B cell (primary cell): Measurements from ENCODE around the gene PFKM. TPM values are rescaled to one million over a fixed set of nuclear protein-coding genes. Genes with fewer than 3 reads are reported as not detected.
"Not testable (repeated sequence)": the region's sequence is repeated elsewhere in the genome, so short reads cannot be mapped to it uniquely, and the experiment has no call there.

Experiments used
- ATAC-seq: fragments of 200-7000 bp; cut with Tn5 transposase; one replicate; pipeline ENCODE4 v1.10.0; 2021; ENCODE audit warnings: low read depth, mild to moderate bottlenecking, moderate number of reproducible peaks, moderate library complexity
- CTCF ChIA-PET: fragments of 350-600 bp; sonication (Branson Sonifier 250); formaldehyde crosslinking; loops from one replicate; lab custom pipeline; 2021; ENCODE audit warnings: antibody characterized with exemption, inconsistent platforms; lab: Charles Lee
- POLR2A ChIA-PET: fragments of 350-600 bp; sonication (Branson Sonifier 250); formaldehyde crosslinking; loops from one replicate; lab custom pipeline; 2021; ENCODE audit warnings: antibody characterized with exemption; lab: Charles Lee
- DNase-seq: peaks from one replicate; pipeline ENCODE4 v3.0.0; 2013
- H2AFZ ChIP-seq: 2 replicates; pipeline ENCODE4 v1.6.1; 2012; ENCODE audit warnings: mild to moderate bottlenecking, low read depth, low read length; ENCODE audit not compliant: insufficient read depth, poor library complexity, severe bottlenecking
- H3K27ac ChIP-seq, 2 donors: 1 replicate in 1 of 2; 2 replicates in 1 of 2; pipeline ENCODE4 v1.5.1; 2012 to 2013; ENCODE audit warnings: low read length in 2 of 2, mild to moderate bottlenecking in 2 of 2, moderate library complexity in 1 of 2
- H3K27me3 ChIP-seq, 4 experiments: fragments of 200-600 bp in 1 of 4; sonication (generic) in 1 of 4; replicated peaks in 1 of 4; 1 replicate in 2 of 4; 2 replicates in 2 of 4; pipeline versions ENCODE4 v1.6.1 to v1.7.0; 2013 to 2016; ENCODE audit warnings: low read length in 3 of 4, mild to moderate bottlenecking in 2 of 4, mixed read lengths in 1 of 4, moderate library complexity in 1 of 4; ENCODE audit not compliant: insufficient read depth in 4 of 4, control insufficient read depth in 3 of 4; ENCODE audit errors: control extremely low read depth in 1 of 4
- H3K36me3 ChIP-seq, 2 experiments: replicated peaks in 1 of 2; 1 replicate in 1 of 2; 2 replicates in 1 of 2; pipeline versions ENCODE4 v1.6.1 to v1.7.1; 2013; ENCODE audit warnings: low read length in 1 of 2; ENCODE audit not compliant: insufficient read depth in 2 of 2, control insufficient read depth in 1 of 2; ENCODE audit errors: control extremely low read depth in 1 of 2, extremely low read depth in 1 of 2
- H3K4me1 ChIP-seq, 2 donors: fragments of 200-600 bp in 1 of 2; sonication (generic) in 1 of 2; 1 replicate in 1 of 2; 2 replicates in 1 of 2; pipeline versions ENCODE4 v1.5.1 to v1.6.1; 2013 to 2017; ENCODE audit warnings: low read length in 2 of 2; ENCODE audit not compliant: control insufficient read depth in 2 of 2, insufficient read depth in 2 of 2
- H3K4me2 ChIP-seq: replicated peaks from 2 replicates; pipeline ENCODE3; 2012; ENCODE audit warnings: mild to moderate bottlenecking, low read depth, low read length; ENCODE audit not compliant: poor library complexity, severe bottlenecking
- H3K4me3 ChIP-seq, 5 experiments: fragments of 200-600 bp in 1 of 5; sonication (generic) in 1 of 5; 1 replicate in 3 of 5; 2 replicates in 2 of 5; pipeline versions ENCODE4 v1.5.1 to v1.7.0; 2011 to 2016; ENCODE audit warnings: low read length in 4 of 5, mild to moderate bottlenecking in 4 of 5, low read depth in 2 of 5, control low read depth in 1 of 5, moderate library complexity in 1 of 5; ENCODE audit not compliant: insufficient read depth in 1 of 5; ENCODE audit errors: control extremely low read depth in 1 of 5, extremely low read depth in 1 of 5
- H3K79me2 ChIP-seq: fragments of 200-600 bp; sonication (generic); one replicate; pipeline ENCODE4 v1.6.0; 2016; ENCODE audit warnings: low read length; ENCODE audit not compliant: control insufficient read depth, insufficient read depth
- H3K9ac ChIP-seq: fragments of 200-600 bp; sonication (generic); 2 replicates; pipeline ENCODE4 v1.6.1; 2017; ENCODE audit warnings: mild to moderate bottlenecking, low read length, moderate library complexity
- H3K9me3 ChIP-seq, 3 donors: one replicate each; pipeline versions ENCODE4 v1.6.1 to v1.7.1; 2013; ENCODE audit warnings: low read length in 2 of 3; ENCODE audit not compliant: control insufficient read depth in 2 of 3, insufficient read depth in 1 of 3; ENCODE audit errors: control extremely low read depth in 1 of 3
- H4K20me1 ChIP-seq: 2 replicates; pipeline ENCODE4 v1.6.0; 2012; ENCODE audit warnings: mild to moderate bottlenecking, low read length; ENCODE audit not compliant: insufficient read depth, control insufficient read depth, poor library complexity, severe bottlenecking
- H3K27ac Mint-ChIP-seq: one replicate; pipeline ENCODE4 v1.8.0; 2021; ENCODE audit warnings: mixed read lengths
- H3K27me3 Mint-ChIP-seq: one replicate; pipeline ENCODE4 v1.8.0; 2021; ENCODE audit warnings: mixed read lengths
- H3K4me1 Mint-ChIP-seq: one replicate; pipeline ENCODE4 v1.8.0; 2021; ENCODE audit warnings: mixed read lengths
- H3K4me3 Mint-ChIP-seq: one replicate; pipeline ENCODE4 v1.8.0; 2021; ENCODE audit warnings: mixed read lengths
- H3K9me3 Mint-ChIP-seq: one replicate; pipeline ENCODE4 v1.8.0; 2022; ENCODE audit warnings: mixed read lengths; ENCODE audit not compliant: insufficient read depth
- CTCF ChIP-seq: fragments of 200-600 bp; IDR thresholded peaks from one replicate; pipeline ENCODE4 v1.8.0; 2022; ENCODE audit warnings: antibody characterized with exemption, mild to moderate bottlenecking
- EZH2 ChIP-seq: IDR thresholded peaks from 2 replicates; pipeline ENCODE4 v1.6.1; 2012; ENCODE audit warnings: borderline replicate concordance, low read depth, mild to moderate bottlenecking, moderate library complexity, low read length; ENCODE audit not compliant: insufficient read depth, poor library complexity, severe bottlenecking
- WGBS: methylation state at CpG from one replicate; pipeline ENCODE4 v1.1.5; 2013; ENCODE audit warnings: missing lambda C conversion rate; ENCODE audit not compliant: insufficient coverage; 5-methylcytosine and 5-hydroxymethylcytosine counted together
- intact Hi-C: fragments of 100-400 bp; cut with micrococcal nuclease; formaldehyde crosslinking; loops from one replicate; pipeline ENCODE4 v1.10.0; 2022
- polyA plus RNA-seq: library from polyadenylated mRNA; depleted of rRNA; stranded (reverse); fragments of >200 nt; gene quantifications from 2 replicates; pipeline ENCODE4 v1.2.3, GENCODE V29; 2012
- total RNA-seq, 2 donors: library from RNA; stranded (reverse); fragments of 120-200 nt in 1 of 2; gene quantifications; 1 replicate in 1 of 2; 2 replicates in 1 of 2; pipeline versions ENCODE4 v1.2.3 to v1.2.4, GENCODE V29; 2013 to 2022

Gene PFKM
- total and polyA plus RNA-seq, 2 donors (not counting 1 experiment from before 2014, with no cell fraction given) = 20.3 to 43.0 TPM

GRCh38 chr12:48151103-48151771 is 32.1 kb downstream of the PFKM start:
- CTCF ChIA-PET = no interaction called here
- ATAC-seq (no peak), DNase-seq (no peak)
- Mint-ChIP-seq H3K27me3 (no peaks in the 10 kb centered on the region), H3K9me3 (no peaks in the 10 kb centered on the region), H3K4me1 (peaks cover 5% of the 10 kb centered on the region), H3K4me3 (no peak overlapping the region), H3K27ac (no peak overlapping the region)
- H3K4me1 ChIP-seq = peaks cover under 1 to 1% of the 10 kb centered on the region in 2 donors
- H3K36me3 ChIP-seq = peaks cover 2 to 63% of the 10 kb centered on the region in 2 experiments
- no peak overlapping the region for H3K9ac ChIP-seq
- H2AFZ ChIP-seq = no peak overlapping the region
- no peaks in the 10 kb centered on the region for H3K27me3 ChIP-seq
- peaks cover 17% of the 10 kb centered on the region for H4K20me1 ChIP-seq
- intact Hi-C loops = no loop called here
- POLR2A ChIA-PET = no interaction called here
- H3K27ac ChIP-seq = no peak overlapping the region
- 83% methylated on average over 2 of the region's 2 CpGs for WGBS
- H3K79me2 ChIP-seq = peaks cover 17% of the 10 kb centered on the region
- H3K4me3 ChIP-seq = no peak overlapping the region
- no peak overlapping the region for H3K4me2 ChIP-seq
- TF ChIP-seq EZH2 (no peak), CTCF (no peak)
- no peaks in the 10 kb centered on the region for H3K9me3 ChIP-seq

DNA sequence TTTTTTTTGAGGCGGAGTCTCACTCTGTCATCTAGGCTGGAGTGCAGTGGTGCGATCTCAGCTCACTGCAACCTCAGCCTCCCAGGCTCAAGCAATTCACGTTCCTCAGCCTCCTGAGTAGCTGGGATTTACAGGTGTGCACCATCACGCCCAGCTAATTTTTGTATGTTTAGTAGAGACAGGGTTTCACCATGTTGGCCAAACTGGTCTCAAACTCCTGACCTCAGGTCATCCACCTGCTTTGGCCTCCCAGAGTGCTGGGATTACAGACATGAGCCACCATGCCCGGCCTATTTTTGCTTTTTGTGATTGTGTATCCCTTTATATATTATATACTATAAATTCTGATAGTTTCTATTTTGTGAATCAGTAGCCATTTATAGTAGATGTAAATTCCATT is 36.6 kb downstream of the PFKM start:
- H3K4me3 Mint-ChIP-seq, H3K27me3 ChIP-seq, DNase-seq, H3K27me3 Mint-ChIP-seq, H3K9me3 Mint-ChIP-seq, H3K4me2 ChIP-seq, POLR2A ChIA-PET, H3K4me3 ChIP-seq, H3K27ac Mint-ChIP-seq, H3K9me3 ChIP-seq, H3K9ac ChIP-seq, H3K27ac ChIP-seq, H2AFZ ChIP-seq, ATAC-seq: not testable (repeated sequence)
- Histone ChIP-seq H3K4me1 (peaks cover 14 to 15% of the 10 kb centered on the region in 2 donors), H3K36me3 (peaks cover 2 to 19% of the 10 kb centered on the region in 2 experiments), H3K79me2 (peaks cover 33% of the 10 kb centered on the region), H4K20me1 (peaks cover 11% of the 10 kb centered on the region)
- intact Hi-C loops = loop anchor here (2.0 kb wide), 2 partner anchors 193 to 449 kb away; partner anchors contain the start of genes RPAP3 and TMEM106C
- CTCF ChIA-PET = interaction anchor here (2.2 to 3.1 kb wide), 2 partner anchors 34 to 50 kb away, joined by 6 to 28 read pairs; partner anchors contain the start of gene SENP1
- WGBS = 100% methylated on average over 1 of the region's 5 CpGs
- H3K4me1 Mint-ChIP-seq = peaks cover 21% of the 10 kb centered on the region
